HuH-7 (cell line): ENCODE measurements around the gene STX1A.

Experiments used
- DNase-seq: peaks from one replicate; pipeline ENCODE4 v3.0.0; 2011; ENCODE audit warnings: low spot score

STX1A gene

GRCh38 chr7:73718905-73719805 lies at the start of gene STX1A:
STX1A (minus strand) TSS chr7:73719669; CDS start chr7:73719631, 38 bp downstream.
- DNase-seq, result peak; percentile 93

DNA sequence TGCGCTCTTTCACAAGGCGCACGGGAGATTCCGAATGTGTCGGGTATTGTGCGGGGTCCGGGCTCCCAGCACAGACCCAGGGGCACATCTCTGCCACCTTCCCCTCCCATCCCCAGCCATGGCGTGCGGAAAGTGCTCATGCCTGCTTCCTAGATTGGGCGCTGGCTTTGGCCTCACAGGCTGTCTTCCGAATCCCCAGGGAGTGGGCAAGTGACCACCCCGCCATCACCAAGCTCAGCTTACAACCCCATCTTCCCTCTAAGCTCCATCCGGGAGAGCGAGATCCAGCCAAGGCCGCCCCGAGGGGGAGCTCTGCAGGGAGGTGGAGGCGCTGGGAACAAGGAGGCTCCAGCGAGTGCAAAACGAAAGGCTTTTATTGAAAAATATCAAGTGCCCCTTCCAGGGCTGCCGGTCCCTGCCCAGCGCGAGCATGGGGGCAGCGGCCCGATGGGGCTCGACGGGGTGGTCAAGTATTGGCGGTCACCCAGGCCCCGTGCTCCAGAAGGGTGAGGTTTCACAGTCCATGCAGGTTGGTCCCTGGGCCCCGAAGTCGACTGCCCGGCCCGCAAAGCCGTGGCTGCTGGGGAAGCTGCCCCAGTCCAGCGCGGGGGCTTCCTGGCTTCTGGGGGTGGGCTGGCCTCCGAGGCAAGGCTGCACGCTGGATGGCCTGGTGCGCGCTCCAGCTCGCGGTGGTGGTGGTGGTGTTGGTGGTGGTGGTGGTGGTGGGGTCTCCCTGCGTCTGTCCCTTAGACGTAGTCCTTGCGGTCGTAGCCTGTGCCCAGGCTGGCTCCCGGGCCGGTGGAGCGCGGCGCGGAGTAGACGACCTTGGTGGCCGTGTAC lies 49.4 kb upstream of the STX1A start:
- no peak for DNase-seq

GRCh38 chr7:73766556-73767229 lies 47.2 kb upstream of the STX1A start:
- DNase-seq, result no peak

GRCh38 chr7:73762659-73762999 lies 43.2 kb upstream of the STX1A start:
- DNase-seq, result no peak

- no peak for DNase-seq
These were observed 42.6 kb upstream of the STX1A start for GRCh38 chr7:73761854-73762658.

GRCh38 chr7:73758581-73759138 lies 39.2 kb upstream of the STX1A start:
- DNase-seq, result no peak

GRCh38 chr7:73749931-73750776 lies 30.7 kb upstream of the STX1A start:
- DNase-seq, result no peak

GRCh38 chr7:73746378-73746777 lies 26.9 kb upstream of the STX1A start:
- DNase-seq, result no peak

DNA sequence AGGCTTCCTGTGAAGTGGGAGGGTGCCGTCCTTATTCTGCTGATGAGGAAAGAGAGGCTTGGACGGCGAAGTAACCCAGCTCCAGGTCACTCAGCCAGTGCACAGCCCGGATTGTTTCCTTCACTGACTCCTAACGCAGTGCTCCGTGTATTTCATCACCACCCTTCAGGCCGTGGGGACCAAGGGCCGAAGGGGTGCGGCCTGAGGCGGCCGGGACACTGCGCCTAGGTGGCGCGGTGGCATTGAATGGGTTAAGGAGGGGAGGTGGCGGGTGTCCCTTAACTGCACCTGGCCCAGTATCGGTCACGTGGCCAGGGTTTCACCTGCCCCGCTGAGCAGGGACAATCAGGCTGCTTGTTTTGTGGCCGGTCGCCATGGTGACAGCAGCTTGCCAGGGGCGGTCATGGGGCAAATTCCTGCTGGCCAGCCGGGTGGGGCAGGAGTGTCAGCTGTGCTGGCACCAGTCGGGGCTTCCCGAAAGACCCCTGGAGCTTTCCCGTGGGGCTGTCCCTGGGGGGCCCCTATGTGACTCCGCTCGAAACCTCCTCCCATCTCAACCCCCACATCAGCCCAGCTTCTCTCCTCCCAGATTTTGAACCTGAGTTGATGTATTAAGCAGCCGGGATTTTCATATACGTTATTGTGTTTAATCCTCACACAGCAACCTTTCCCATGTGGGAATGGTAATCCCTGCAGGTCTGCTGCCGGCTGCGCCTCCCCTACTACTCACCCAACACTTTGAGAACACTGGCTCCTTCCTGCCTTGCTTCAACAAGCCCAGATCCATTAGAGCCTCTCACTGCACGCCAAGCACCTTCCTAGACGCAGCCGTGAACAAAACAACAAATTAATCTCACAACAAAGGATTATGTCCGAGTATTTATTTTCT lies 23.5 kb upstream of the STX1A start:
- peak; percentile 80 for DNase-seq

- no peak for DNase-seq
These were observed 22.9 kb upstream of the STX1A start for GRCh38 chr7:73742338-73742752.

DNA sequence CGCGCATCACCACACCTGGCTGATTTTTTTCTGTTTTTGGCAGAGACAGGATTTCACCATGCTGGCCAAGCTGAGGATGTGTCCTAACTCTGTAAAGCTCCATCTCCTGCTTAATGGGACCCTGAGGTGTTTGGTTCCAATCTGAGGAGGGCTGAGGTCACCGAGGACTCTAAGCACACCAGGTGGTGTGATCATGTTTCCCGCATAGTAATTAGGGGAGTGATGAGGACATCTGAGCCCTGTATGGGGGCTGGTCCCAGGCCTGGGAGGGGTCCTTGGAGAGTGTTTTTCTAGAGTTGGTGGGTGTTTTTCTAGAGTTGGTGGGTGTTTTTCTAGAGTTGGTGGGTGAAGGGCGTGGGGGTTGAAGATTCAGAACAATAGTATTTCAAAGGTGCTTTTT lies 22.1 kb upstream of the STX1A start:
- DNase-seq, result no peak

DNA sequence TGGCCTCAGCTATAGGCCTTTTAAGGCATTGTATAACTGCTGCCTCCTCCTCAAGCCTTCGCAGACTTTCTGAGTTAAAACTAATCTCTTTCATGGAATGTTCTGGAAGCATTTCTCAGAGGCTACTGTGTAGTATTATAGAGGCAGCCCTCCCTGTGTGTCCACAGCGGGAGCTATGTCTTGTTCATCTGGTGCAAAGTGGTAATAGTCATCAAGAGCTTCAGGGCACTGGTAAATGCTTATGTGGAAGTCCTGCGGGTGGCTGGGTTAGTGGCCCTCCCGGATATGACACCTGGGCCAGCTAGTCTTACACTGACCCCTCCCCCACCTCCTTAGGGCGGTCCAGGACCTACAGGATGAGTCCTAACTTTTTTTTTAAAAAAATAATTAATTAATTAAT lies 21.3 kb upstream of the STX1A start:
- DNase-seq, result no peak

GRCh38 chr7:73740212-73740611 lies 20.7 kb upstream of the STX1A start:
- no peak for DNase-seq

- DNase-seq, result no peak
These were observed 19.9 kb upstream of the STX1A start for GRCh38 chr7:73739387-73739767.

DNA sequence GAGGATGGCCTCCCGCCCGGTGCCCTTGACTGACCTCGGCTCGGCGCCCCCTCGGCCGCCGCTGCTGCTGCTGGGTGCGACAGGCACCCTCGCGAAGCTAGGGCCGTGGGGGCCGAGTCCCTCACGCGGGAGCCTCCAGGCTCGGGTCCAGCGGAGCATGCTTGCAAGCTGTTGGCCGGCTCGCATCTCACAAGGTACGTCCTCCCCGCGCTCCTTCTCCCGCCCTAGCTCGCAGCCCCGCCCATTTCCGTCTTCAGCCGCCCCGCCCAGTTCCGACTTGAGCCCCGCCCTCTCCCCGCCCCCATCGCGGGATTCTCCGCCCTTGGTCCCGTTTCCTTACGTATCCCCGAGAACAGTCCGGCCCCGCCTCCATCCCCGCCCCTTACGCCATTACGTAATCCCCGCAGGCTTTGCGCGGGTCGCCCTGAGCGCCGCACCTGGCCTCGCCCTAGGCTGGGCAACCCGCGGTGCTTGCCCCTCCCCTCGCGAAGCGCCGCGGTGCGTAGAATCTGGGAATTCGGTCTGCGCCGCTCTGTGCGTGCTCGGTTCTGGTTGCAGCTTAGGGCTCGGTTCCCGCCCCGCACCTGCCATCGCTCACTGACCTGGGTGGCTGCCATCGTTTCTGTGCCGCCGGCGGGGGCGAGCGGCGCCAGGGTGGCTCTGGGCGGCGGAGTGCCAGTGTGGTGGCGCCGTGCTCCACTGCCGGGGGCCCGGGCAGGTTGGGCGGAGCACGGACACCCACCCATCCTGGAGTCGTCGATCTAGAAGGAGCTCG lies 19.3 kb upstream of the STX1A start, which contains the start of gene ABHD11:
TSS of gene ABHD11 (minus strand) at position 191 of the 775 bp plus-strand sequence. CDS start at position 159, 32 bp downstream.
- DNase-seq, result peak; percentile 86

- peak; percentile 70 for DNase-seq
These were observed 18.7 kb upstream of the STX1A start for GRCh38 chr7:73738220-73738611.

- DNase-seq, result no peak
These were observed 18.2 kb upstream of the STX1A start for GRCh38 chr7:73737491-73738219.

DNA sequence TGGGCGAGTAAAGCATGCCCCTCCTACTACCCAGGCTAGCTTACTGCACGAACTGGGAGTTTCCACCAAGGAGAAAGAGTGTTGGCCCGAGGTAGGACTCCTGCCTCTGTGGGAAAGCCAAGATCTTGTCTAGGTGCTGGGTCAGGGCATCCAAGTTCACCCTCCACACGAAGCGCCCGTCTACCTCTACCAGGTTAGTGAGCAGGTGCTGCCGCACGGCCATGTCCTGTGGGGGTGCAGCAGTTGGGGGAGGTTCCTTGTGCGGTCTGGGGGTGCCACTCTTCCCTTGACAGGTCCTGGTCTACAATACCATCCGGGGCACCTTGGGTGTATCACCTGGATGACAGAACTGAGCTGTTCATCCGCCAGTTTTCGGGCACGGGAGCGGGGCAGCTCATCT lies 17.4 kb upstream of the STX1A start:
- DNase-seq, result no peak
